ENCODE measurements around the gene DNAH6. TPM values are rescaled to one million over a fixed set of nuclear protein-coding genes. Genes with fewer than 3 reads are reported as not detected.

The DNAH6 gene
- total RNA-seq, 1 experiment from 2014 or later: not detected

DNA sequence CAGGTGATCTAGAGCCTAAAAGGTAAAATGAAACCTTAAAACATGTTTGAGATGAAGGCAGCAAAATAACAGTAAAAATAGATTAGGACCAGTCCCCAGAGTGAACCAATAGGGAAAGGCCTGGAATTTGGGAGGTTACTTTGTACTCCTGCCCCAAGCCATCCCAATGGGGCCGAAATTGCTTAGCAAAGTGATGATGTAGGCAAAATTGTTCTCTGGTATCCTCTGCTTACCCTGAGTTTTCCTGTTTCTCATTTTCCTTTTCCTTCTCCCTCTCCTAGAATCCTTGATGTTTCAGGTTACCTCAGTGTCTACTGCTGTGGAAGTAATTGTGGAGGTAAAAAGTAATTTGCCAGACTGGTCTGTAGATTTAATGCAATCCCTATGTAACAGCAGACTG lies 271.7 kb downstream of the DNAH6 start:
- Histone ChIP-seq H3K4me1 (ENCODE audit: insufficient read depth, low read length, poor library complexity, severe bottlenecking) (no peaks in the 10 kb centered on the region), H3K27ac (ENCODE audit: low read depth, low read length, poor library complexity, severe bottlenecking) (no peak overlapping the region), H3K27me3 (replicated peaks; ENCODE audit: insufficient read depth, low read depth, low read length, poor library complexity) (no peaks in the 10 kb centered on the region), H3K4me3 (ENCODE audit: low read depth, low read length, poor library complexity, severe bottlenecking) (no peak overlapping the region), H3K9me3 (ENCODE audit: low read depth, low read length, poor library complexity, severe bottlenecking) (no peaks in the 10 kb centered on the region), H3K36me3 (ENCODE audit: insufficient read depth, low read length, poor library complexity, severe bottlenecking) (no peaks in the 10 kb centered on the region)
- no TSS peak for BruUV-seq (replicated peaks)
- ChIA-PET POLR2A (ENCODE audit: low non-redundant PET) (no interaction called here), CTCF (no interaction called here)
- DNase-seq (ENCODE audit: low spot score): no peak
- intact Hi-C loops (cut with micrococcal nuclease; ENCODE audit: unreplicated experiment): no loop called here
- TF ChIP-seq, protein P1, sequence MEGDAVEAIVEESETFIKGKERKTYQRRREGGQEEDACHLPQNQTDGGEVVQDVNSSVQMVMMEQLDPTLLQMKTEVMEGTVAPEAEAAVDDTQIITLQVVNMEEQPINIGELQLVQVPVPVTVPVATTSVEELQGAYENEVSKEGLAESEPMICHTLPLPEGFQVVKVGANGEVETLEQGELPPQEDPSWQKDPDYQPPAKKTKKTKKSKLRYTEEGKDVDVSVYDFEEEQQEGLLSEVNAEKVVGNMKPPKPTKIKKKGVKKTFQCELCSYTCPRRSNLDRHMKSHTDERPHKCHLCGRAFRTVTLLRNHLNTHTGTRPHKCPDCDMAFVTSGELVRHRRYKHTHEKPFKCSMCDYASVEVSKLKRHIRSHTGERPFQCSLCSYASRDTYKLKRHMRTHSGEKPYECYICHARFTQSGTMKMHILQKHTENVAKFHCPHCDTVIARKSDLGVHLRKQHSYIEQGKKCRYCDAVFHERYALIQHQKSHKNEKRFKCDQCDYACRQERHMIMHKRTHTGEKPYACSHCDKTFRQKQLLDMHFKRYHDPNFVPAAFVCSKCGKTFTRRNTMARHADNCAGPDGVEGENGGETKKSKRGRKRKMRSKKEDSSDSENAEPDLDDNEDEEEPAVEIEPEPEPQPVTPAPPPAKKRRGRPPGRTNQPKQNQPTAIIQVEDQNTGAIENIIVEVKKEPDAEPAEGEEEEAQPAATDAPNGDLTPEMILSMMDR (conservative IDR thresholded peaks at IDR 0.05; ENCODE audit: low read depth, low read length): no peak
- no peak for TF ChIP-seq EZH2 (IDR thresholded peaks at IDR 0.05; ENCODE audit: borderline replicate concordance, low read depth, low read length, poor library complexity, severe bottlenecking)

DNA sequence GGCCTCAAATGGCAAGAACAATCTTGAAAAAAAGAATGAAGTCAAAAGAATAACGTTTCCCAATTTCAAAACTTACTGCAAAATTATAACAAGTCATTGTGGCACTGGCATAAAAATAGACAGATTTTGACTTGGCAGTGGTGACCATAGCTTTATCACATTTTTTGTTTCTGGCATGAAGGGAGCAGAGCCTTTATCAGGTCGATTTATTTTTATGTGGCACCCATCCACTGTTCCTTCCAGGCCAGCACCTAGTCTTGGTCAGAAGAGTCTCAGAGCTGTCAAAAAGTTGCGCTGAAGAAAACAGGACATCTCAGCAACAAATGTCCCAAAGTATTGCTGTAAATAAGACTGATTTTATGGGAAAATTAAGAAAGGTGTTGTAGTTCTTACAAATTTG lies 272.2 kb downstream of the DNAH6 start:
- TF ChIP-seq EZH2 (IDR thresholded peaks at IDR 0.05; ENCODE audit: borderline replicate concordance, low read depth, low read length, poor library complexity, severe bottlenecking): no peak
- TF ChIP-seq, protein P1 (conservative IDR thresholded peaks at IDR 0.05; ENCODE audit: low read depth, low read length): no peak
- BruUV-seq (replicated peaks): no TSS peak
- Histone ChIP-seq H3K9me3 (ENCODE audit: low read depth, low read length, poor library complexity, severe bottlenecking) (no peaks in the 10 kb centered on the region), H3K27me3 (replicated peaks; ENCODE audit: insufficient read depth, low read depth, low read length, poor library complexity) (no peaks in the 10 kb centered on the region), H3K36me3 (ENCODE audit: insufficient read depth, low read length, poor library complexity, severe bottlenecking) (no peaks in the 10 kb centered on the region), H3K27ac (ENCODE audit: low read depth, low read length, poor library complexity, severe bottlenecking) (no peak overlapping the region), H3K4me3 (ENCODE audit: low read depth, low read length, poor library complexity, severe bottlenecking) (no peak overlapping the region), H3K4me1 (ENCODE audit: insufficient read depth, low read length, poor library complexity, severe bottlenecking) (no peaks in the 10 kb centered on the region)
- intact Hi-C loops (cut with micrococcal nuclease; ENCODE audit: unreplicated experiment): no loop called here
- CTCF ChIA-PET: no interaction called here
- POLR2A ChIA-PET (ENCODE audit: low non-redundant PET): no interaction called here
- no peak for DNase-seq (ENCODE audit: low spot score)

DNA sequence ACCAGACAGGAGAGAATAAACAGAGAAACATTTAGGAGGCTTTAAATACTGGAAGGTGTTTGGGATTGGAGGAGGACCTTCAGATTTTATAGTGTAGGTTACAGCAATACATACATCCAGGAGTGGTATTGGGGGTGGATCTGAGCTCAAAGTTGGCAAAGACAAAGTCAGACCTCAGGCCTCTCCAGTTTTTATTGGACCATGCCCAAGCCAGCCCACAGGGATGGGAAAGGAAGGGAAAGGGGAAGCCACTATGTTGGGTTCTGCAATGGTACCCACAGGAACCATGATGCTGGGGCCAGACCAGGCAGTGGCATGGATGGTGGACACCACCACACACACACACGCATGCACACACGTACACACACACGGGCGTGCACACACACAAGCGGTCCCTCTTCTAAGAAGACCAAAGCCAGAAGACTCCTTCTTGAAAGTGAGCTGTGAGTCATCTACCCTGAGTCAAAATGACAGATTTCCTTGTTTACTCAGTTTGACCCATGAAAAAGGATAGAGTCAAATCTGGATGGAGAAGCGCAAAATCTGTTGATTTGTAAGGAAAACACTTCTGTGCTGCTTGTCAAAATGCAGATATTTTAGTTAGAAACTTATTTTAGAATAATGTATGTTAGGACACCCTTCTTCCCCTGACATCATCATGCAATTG lies 276.7 kb downstream of the DNAH6 start:
- DNase-seq (ENCODE audit: low spot score): no peak
- no peaks in the 10 kb centered on the region for H3K9me3 ChIP-seq (ENCODE audit: low read depth, low read length, poor library complexity, severe bottlenecking)
- TF ChIP-seq, protein P1 (conservative IDR thresholded peaks at IDR 0.05; ENCODE audit: low read depth, low read length): no peak
- TF ChIP-seq EZH2 (IDR thresholded peaks at IDR 0.05; ENCODE audit: borderline replicate concordance, low read depth, low read length, poor library complexity, severe bottlenecking): no peak
- no peaks in the 10 kb centered on the region for H3K4me1 ChIP-seq (ENCODE audit: insufficient read depth, low read length, poor library complexity, severe bottlenecking)
- no TSS peak for BruUV-seq (replicated peaks)
- no peaks in the 10 kb centered on the region for H3K36me3 ChIP-seq (ENCODE audit: insufficient read depth, low read length, poor library complexity, severe bottlenecking)
- no peaks in the 10 kb centered on the region for H3K27me3 ChIP-seq (replicated peaks; ENCODE audit: insufficient read depth, low read depth, low read length, poor library complexity)
- H3K4me3 ChIP-seq (ENCODE audit: low read depth, low read length, poor library complexity, severe bottlenecking): no peak overlapping the region
- intact Hi-C loops (cut with micrococcal nuclease; ENCODE audit: unreplicated experiment): no loop called here
- POLR2A ChIA-PET (ENCODE audit: low non-redundant PET): interaction anchor here (0.7 kb wide), 1 partner anchor 407 kb away, joined by 3 read pairs; no protein-coding TSS in a partner anchor
- H3K27ac ChIP-seq (ENCODE audit: low read depth, low read length, poor library complexity, severe bottlenecking): no peak overlapping the region
- CTCF ChIA-PET: no interaction called here
